Lung microvascular endothelial cell (primary cell): Measurements from ENCODE around the gene HEPACAM2. TPM values are rescaled to one million over a fixed set of nuclear protein-coding genes. Genes with fewer than 3 reads are reported as not detected.

Experiments used
- DNase-seq, 2 donors: peaks; one replicate each; pipeline versions ENCODE4 v3.0.0 to v3.0.0-alpha.2; 2010; ENCODE audit warnings: low read depth in 2 of 2
- total RNA-seq: library from RNA; depleted of rRNA; stranded (reverse); fragments of >200 nt; gene quantifications from 2 replicates; pipeline ENCODE4 v1.2.1, GENCODE V29; 2014

The HEPACAM2 gene
- total RNA-seq = under 0.01 TPM in 1 of 2 replicates, not detected in the other

- DNase-seq = no peak
These were observed at the start of gene HEPACAM2 for GRCh38 chr7:93226310-93226709. Gene HEPACAM2, minus strand, starts transcription at chr7:93226469.

- no peak for DNase-seq
These were observed 39.0 kb upstream of the HEPACAM2 start for GRCh38 chr7:93265220-93265619.

- no peak for DNase-seq
These were observed 36.3 kb upstream of the HEPACAM2 start for GRCh38 chr7:93262535-93262934.

GRCh38 chr7:93258661-93259060 lies 32.4 kb upstream of the HEPACAM2 start:
- no peak for DNase-seq

- peak in 1 of 2 donors; percentile 28 for DNase-seq
These were observed 23.4 kb upstream of the HEPACAM2 start for GRCh38 chr7:93249491-93250148.

- DNase-seq = peak; percentile 39 to 58
These were observed 19.5 kb upstream of the HEPACAM2 start for GRCh38 chr7:93245525-93246432.

GRCh38 chr7:93242106-93242505 lies 15.8 kb upstream of the HEPACAM2 start:
- no peak for DNase-seq

GRCh38 chr7:93239824-93240223 lies 13.6 kb upstream of the HEPACAM2 start:
- DNase-seq = no peak

- DNase-seq = no peak
These were observed 12.5 kb upstream of the HEPACAM2 start for GRCh38 chr7:93238748-93239147.

- DNase-seq = no peak
These were observed 11.9 kb upstream of the HEPACAM2 start for GRCh38 chr7:93238131-93238530.

GRCh38 chr7:93235541-93235940 lies 9.3 kb upstream of the HEPACAM2 start:
- no peak for DNase-seq

- DNase-seq = peak in 1 of 2 donors; percentile 24
These were observed 6.4 kb upstream of the HEPACAM2 start for GRCh38 chr7:93232673-93233018.

- DNase-seq = peak; percentile 97
These were observed 5.8 kb upstream of the HEPACAM2 start, which contains the start of gene VPS50 for GRCh38 chr7:93231799-93232672. Gene VPS50, plus strand, starts transcription at chr7:93232366. Its CDS starts 102 bp downstream, at chr7:93232468.

- no peak for DNase-seq
These were observed 5.0 kb upstream of the HEPACAM2 start for GRCh38 chr7:93231259-93231658.

- peak; percentile 68 to 78 for DNase-seq
These were observed 2.0 kb upstream of the HEPACAM2 start for GRCh38 chr7:93228302-93228701.

GRCh38 chr7:93219868-93220267 lies 6.4 kb downstream of the HEPACAM2 start:
- DNase-seq = no peak

- DNase-seq = no peak
These were observed 7.1 kb downstream of the HEPACAM2 start for GRCh38 chr7:93218997-93219827.

GRCh38 chr7:93212881-93213280 lies 13.4 kb downstream of the HEPACAM2 start:
- no peak for DNase-seq

- DNase-seq = no peak
These were observed 14.9 kb downstream of the HEPACAM2 start for GRCh38 chr7:93211228-93211818.

- no peak for DNase-seq
These were observed 21.2 kb downstream of the HEPACAM2 start for GRCh38 chr7:93205046-93205445.
